Breast epithelium (tissue), 4 donors: Measurements from ENCODE around the gene DDA1. TPM values are rescaled to one million over a fixed set of nuclear protein-coding genes. Genes with fewer than 3 reads are reported as not detected.
A peak's percentile ranks its signal among the peaks of the same experiment; 100 is the strongest.
"Not testable (repeated sequence)": the region's sequence is repeated elsewhere in the genome, so short reads cannot be mapped to it uniquely, and the experiment has no call there.

Source experiments
- DNase-seq, 2 donors: peaks; one replicate each; pipeline ENCODE4 v3.0.0-alpha.2; 2019; ENCODE audit warnings: low spot score in 2 of 2
- H3K27ac ChIP-seq, 2 donors: fragments of 200-600 bp; sonication (generic) in 1 of 2; one replicate each; pipeline ENCODE4 v1.5.1; 2016 to 2019; ENCODE audit warnings: mild to moderate bottlenecking in 1 of 2
- H3K27me3 ChIP-seq, 2 donors: fragments of 200-600 bp; sonication (generic) in 1 of 2; one replicate each; pipeline versions ENCODE4 v1.5.1 to v1.6.0; 2017 to 2019; ENCODE audit warnings: control low read depth in 1 of 2, mild to moderate bottlenecking in 1 of 2
- H3K36me3 ChIP-seq: fragments of 200-600 bp; one replicate; pipeline ENCODE4 v1.5.1; 2019
- H3K4me1 ChIP-seq, 2 donors: fragments of 200-600 bp; sonication (generic); one replicate each; pipeline ENCODE4 v1.5.1; 2016 to 2019; ENCODE audit warnings: control low read depth in 1 of 2
- H3K4me3 ChIP-seq, 3 donors: fragments of 200-600 bp; sonication (generic); 1 replicate in 2 of 3; 2 replicates in 1 of 3; pipeline ENCODE4 v1.5.1; 2016 to 2019; ENCODE audit warnings: mild to moderate bottlenecking in 3 of 3, moderate library complexity in 2 of 3
- H3K9me3 ChIP-seq, 2 donors: fragments of 200-600 bp; sonication (generic) in 1 of 2; one replicate each; pipeline ENCODE4 v1.5.1; 2016 to 2019; ENCODE audit warnings: control low read depth in 1 of 2
- CTCF ChIP-seq, 3 donors: fragments of 450-650 bp; IDR thresholded peaks; one replicate each; pipeline ENCODE4 v1.5.1; 2016 to 2017; ENCODE audit warnings: antibody characterized with exemption in 3 of 3, mild to moderate bottlenecking in 3 of 3, moderate library complexity in 3 of 3
- POLR2A ChIP-seq: fragments of 450-650 bp; IDR thresholded peaks from one replicate; pipeline ENCODE4 v1.6.1; 2016; ENCODE audit warnings: antibody characterized with exemption, mild to moderate bottlenecking, moderate library complexity
- POLR2AphosphoS5 ChIP-seq, 3 donors: sonication (generic); formaldehyde crosslinking; IDR thresholded peaks; one replicate each; pipeline ENCODE4 v1.6.1; 2017; ENCODE audit warnings: antibody characterized with exemption in 3 of 3
- intact Hi-C: fragments of 100-400 bp; cut with DNase I; formaldehyde crosslinking; loops from one replicate; pipeline ENCODE4 v1.15.1; 2023; ENCODE audit warnings: low total_unique reads
- total RNA-seq, 3 donors: library from RNA; depleted of rRNA; stranded (reverse); fragments of >200 nt; gene quantifications; one replicate each; pipeline ENCODE4 v1.1.0, GENCODE V29; 2016

Gene DDA1
- total RNA-seq, 3 donors from 2014 or later, result 9.2 to 18.7 (median 11.1) TPM

- no peaks in the 10 kb centered on the region for H3K4me1 ChIP-seq
- intact Hi-C loops, result no loop called here
- TF ChIP-seq POLR2A (no peak), POLR2AphosphoS5 (IDR thresholded peaks at IDR 0.05) (no peak), CTCF (IDR thresholded peaks at IDR 0.05) (no peak)
Measured at GRCh38 chr19:17357078-17357666, 47.8 kb downstream of the DDA1 start.

GRCh38 chr19:17357724-17358123 is 48.4 kb downstream of the DDA1 start:
- Histone ChIP-seq H3K4me1 (no peaks in the 10 kb centered on the region), H3K27me3 (no peaks in the 10 kb centered on the region), H3K4me3 (no peak overlapping the region), H3K36me3 (no peaks in the 10 kb centered on the region), H3K27ac (peak overlapping the region in 1 of 2 donors; percentile 8), H3K9me3 (no peaks in the 10 kb centered on the region)
- no peak for DNase-seq
- intact Hi-C loops, result no loop called here
- no peak for TF ChIP-seq CTCF (IDR thresholded peaks at IDR 0.05)
- TF ChIP-seq POLR2AphosphoS5 (IDR thresholded peaks at IDR 0.05), result no peak
- TF ChIP-seq POLR2A, result no peak

More at GRCh38 chr19:17357078-17357666, 47.8 kb downstream of the DDA1 start:
- Histone ChIP-seq H3K4me3 (no peak overlapping the region), H3K27ac (peak overlapping the region in 1 of 2 donors; percentile 8), H3K36me3 (no peaks in the 10 kb centered on the region), H3K27me3 (no peaks in the 10 kb centered on the region), H3K9me3 (no peaks in the 10 kb centered on the region)
- no peak for DNase-seq

GRCh38 chr19:17358395-17358794 is 49.0 kb downstream of the DDA1 start:
- Histone ChIP-seq H3K9me3 (no peaks in the 10 kb centered on the region), H3K27me3 (no peaks in the 10 kb centered on the region), H3K4me1 (no peaks in the 10 kb centered on the region), H3K27ac (peak overlapping the region in 1 of 2 donors; percentile 8), H3K4me3 (no peak overlapping the region), H3K36me3 (no peaks in the 10 kb centered on the region)
- no peak for DNase-seq
- TF ChIP-seq POLR2A, result no peak
- no peak for TF ChIP-seq POLR2AphosphoS5 (IDR thresholded peaks at IDR 0.05)
- no peak for TF ChIP-seq CTCF (IDR thresholded peaks at IDR 0.05)
- intact Hi-C loops, result no loop called here

- H3K36me3 ChIP-seq, result no peaks in the 10 kb centered on the region
- TF ChIP-seq CTCF (IDR thresholded peaks at IDR 0.05) (no peak), POLR2A (no peak), POLR2AphosphoS5 (IDR thresholded peaks at IDR 0.05) (no peak)
- H3K27ac ChIP-seq, result no peak overlapping the region
- H3K9me3 ChIP-seq, result no peaks in the 10 kb centered on the region
- H3K4me3 ChIP-seq, result no peak overlapping the region
- no peaks in the 10 kb centered on the region for H3K4me1 ChIP-seq
- DNase-seq, result no peak
- intact Hi-C loops, result no loop called here
- no peaks in the 10 kb centered on the region for H3K27me3 ChIP-seq
Measured at GRCh38 chr19:17359905-17360800, 50.8 kb downstream of the DDA1 start.

- intact Hi-C loops, H3K27me3 ChIP-seq, H3K4me1 ChIP-seq, H3K27ac ChIP-seq, H3K36me3 ChIP-seq, H3K4me3 ChIP-seq, H3K9me3 ChIP-seq, DNase-seq: not testable (repeated sequence)
Measured at GRCh38 chr19:17363852-17364605, 54.7 kb downstream of the DDA1 start.
